A673 (cell line): Measurements from ENCODE around the gene DNAH8.

ENCODE experiments used
- EZH2 ChIP-seq: fragments of 200-600 bp; sonication (generic); IDR thresholded peaks from 2 replicates; pipeline ENCODE4 v1.6.1; 2017; ENCODE audit warnings: borderline replicate concordance, low read depth, mild to moderate bottlenecking, mixed read lengths, antibody characterized with exemption, low read length; ENCODE audit not compliant: poor library complexity, severe bottlenecking
- TF ChIP-seq, protein P1 (sequence below): fragments of 300-800, 200-600 bp; sonication (generic); conservative IDR thresholded peaks from 2 replicates; pipeline ENCODE4 v1.5.1; 2017; ENCODE audit warnings: low read depth, mild to moderate bottlenecking, antibody characterized with exemption, low read length, moderate library complexity, mixed read lengths

- no peak for TF ChIP-seq EZH2
- TF ChIP-seq, protein P1, sequence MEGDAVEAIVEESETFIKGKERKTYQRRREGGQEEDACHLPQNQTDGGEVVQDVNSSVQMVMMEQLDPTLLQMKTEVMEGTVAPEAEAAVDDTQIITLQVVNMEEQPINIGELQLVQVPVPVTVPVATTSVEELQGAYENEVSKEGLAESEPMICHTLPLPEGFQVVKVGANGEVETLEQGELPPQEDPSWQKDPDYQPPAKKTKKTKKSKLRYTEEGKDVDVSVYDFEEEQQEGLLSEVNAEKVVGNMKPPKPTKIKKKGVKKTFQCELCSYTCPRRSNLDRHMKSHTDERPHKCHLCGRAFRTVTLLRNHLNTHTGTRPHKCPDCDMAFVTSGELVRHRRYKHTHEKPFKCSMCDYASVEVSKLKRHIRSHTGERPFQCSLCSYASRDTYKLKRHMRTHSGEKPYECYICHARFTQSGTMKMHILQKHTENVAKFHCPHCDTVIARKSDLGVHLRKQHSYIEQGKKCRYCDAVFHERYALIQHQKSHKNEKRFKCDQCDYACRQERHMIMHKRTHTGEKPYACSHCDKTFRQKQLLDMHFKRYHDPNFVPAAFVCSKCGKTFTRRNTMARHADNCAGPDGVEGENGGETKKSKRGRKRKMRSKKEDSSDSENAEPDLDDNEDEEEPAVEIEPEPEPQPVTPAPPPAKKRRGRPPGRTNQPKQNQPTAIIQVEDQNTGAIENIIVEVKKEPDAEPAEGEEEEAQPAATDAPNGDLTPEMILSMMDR: no peak
Observed at GRCh38 chr6:38676974-38677544, 38.1 kb upstream of the DNAH8 start.
